ENCODE measurements around the gene PLEKHA1.

PLEKHA1 gene

DNA sequence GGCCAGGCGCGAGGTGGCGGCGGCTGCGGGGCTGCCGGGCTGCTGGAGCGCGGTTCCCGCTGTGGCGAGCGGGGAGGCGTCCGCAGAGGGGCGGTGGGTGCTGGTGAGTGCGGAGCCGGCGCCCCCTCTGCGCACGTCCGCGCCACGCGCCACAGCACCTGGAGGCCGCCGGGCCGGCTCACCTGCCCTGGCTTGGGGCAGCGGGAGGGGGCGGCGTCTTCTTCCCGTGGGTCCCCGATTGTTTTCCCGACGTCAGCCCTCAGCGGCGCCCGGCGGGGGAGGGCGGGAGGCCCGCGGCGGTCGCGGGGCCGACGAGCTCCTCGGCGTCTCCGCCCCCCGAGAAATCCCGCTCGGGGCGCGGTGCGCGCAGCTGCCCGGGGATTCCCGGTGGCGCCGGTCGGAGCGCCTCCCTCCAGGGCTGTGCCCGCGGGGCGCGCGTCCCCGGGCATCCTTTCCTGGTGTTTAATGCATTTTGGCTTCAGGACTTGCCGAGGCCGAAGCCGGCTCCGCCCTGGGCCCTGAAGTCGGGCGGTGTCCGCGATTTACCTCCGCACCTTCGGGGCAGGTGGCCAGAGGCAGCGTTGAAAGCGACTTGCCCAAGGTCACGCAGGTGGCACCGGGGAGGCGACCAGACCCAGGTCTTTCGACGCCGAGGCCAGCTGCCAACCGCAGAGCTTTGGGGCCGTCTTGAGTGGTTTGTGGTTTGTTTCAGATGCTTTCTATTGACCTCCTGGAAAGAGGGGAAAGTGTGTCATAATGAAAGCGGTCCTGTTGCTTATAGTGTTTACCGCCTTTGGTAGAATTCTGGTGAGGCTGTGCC, 561 bp downstream of the PLEKHA1 start:
- Histone ChIP-seq H3K27me3 (ENCODE audit: insufficient read depth, low read length, poor library complexity) (no peaks in the 10 kb centered on the region), H3K79me2 (ENCODE audit: insufficient read depth, low read length) (peaks cover 42% of the 10 kb centered on the region), H3K27ac (ENCODE audit: low read length) (peak overlapping the region; percentile 81), H4K20me1 (ENCODE audit: insufficient read depth, low read length) (no peaks in the 10 kb centered on the region), H3K36me3 (ENCODE audit: insufficient read depth, low read length) (no peaks in the 10 kb centered on the region), H3K4me3 (ENCODE audit: low read depth in 1 of 2, low read length in 2 of 2) (peak overlapping the region; percentile 47 to 77; a peak in 3 of 4 replicates), H3K9me3 (ENCODE audit: insufficient read depth, low read length, severe bottlenecking) (no peaks in the 10 kb centered on the region), H3K4me1 (ENCODE audit: insufficient read depth, low read length) (peaks cover 44% of the 10 kb centered on the region), H3K4me2 (ENCODE audit: insufficient read depth, low read length) (peak overlapping the region; percentile 74), H3K9ac (ENCODE audit: low read depth, low read length) (peak overlapping the region; percentile 69), H2AFZ (ENCODE audit: low read depth, low read length) (peak overlapping the region; percentile 65)
- DNase-seq: peak; percentile 58
- peak; percentile 34 for ATAC-seq (ENCODE audit: insufficient read depth, low read depth)
- TF ChIP-seq EZH2 (IDR thresholded peaks at IDR 0.05; ENCODE audit: borderline replicate concordance, low read depth, low read length, severe bottlenecking): no peak
- TF ChIP-seq, protein P1, sequence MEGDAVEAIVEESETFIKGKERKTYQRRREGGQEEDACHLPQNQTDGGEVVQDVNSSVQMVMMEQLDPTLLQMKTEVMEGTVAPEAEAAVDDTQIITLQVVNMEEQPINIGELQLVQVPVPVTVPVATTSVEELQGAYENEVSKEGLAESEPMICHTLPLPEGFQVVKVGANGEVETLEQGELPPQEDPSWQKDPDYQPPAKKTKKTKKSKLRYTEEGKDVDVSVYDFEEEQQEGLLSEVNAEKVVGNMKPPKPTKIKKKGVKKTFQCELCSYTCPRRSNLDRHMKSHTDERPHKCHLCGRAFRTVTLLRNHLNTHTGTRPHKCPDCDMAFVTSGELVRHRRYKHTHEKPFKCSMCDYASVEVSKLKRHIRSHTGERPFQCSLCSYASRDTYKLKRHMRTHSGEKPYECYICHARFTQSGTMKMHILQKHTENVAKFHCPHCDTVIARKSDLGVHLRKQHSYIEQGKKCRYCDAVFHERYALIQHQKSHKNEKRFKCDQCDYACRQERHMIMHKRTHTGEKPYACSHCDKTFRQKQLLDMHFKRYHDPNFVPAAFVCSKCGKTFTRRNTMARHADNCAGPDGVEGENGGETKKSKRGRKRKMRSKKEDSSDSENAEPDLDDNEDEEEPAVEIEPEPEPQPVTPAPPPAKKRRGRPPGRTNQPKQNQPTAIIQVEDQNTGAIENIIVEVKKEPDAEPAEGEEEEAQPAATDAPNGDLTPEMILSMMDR (IDR thresholded peaks at IDR 0.05; ENCODE audit: borderline replicate concordance, extremely low read depth, low read length, poor library complexity, severe bottlenecking): no peak

GRCh38 chr10:122375679-122376160, 1.2 kb downstream of the PLEKHA1 start:
- Histone ChIP-seq H3K9ac (ENCODE audit: low read depth, low read length) (peak overlapping the region; percentile 69), H3K9me3 (ENCODE audit: insufficient read depth, low read length, severe bottlenecking) (no peaks in the 10 kb centered on the region), H3K27ac (ENCODE audit: low read length) (peak overlapping the region; percentile 81), H3K4me2 (ENCODE audit: insufficient read depth, low read length) (peak overlapping the region; percentile 74), H3K4me1 (ENCODE audit: insufficient read depth, low read length) (peaks cover 51% of the 10 kb centered on the region), H3K27me3 (ENCODE audit: insufficient read depth, low read length, poor library complexity) (no peaks in the 10 kb centered on the region), H3K36me3 (ENCODE audit: insufficient read depth, low read length) (no peaks in the 10 kb centered on the region), H3K4me3 (ENCODE audit: low read depth in 1 of 2, low read length in 2 of 2) (peak overlapping the region; percentile 47 to 77; a peak in 3 of 4 replicates), H3K79me2 (ENCODE audit: insufficient read depth, low read length) (peaks cover 49% of the 10 kb centered on the region), H2AFZ (ENCODE audit: low read depth, low read length) (peak overlapping the region; percentile 65; the same call in 1 of the 2 replicates), H4K20me1 (ENCODE audit: insufficient read depth, low read length) (no peaks in the 10 kb centered on the region)
- TF ChIP-seq, protein P1 (IDR thresholded peaks at IDR 0.05; ENCODE audit: borderline replicate concordance, extremely low read depth, low read length, poor library complexity, severe bottlenecking): no peak
- no peak for TF ChIP-seq EZH2 (IDR thresholded peaks at IDR 0.05; ENCODE audit: borderline replicate concordance, low read depth, low read length, severe bottlenecking)
- ATAC-seq (ENCODE audit: insufficient read depth, low read depth): no peak
- no peak for DNase-seq

- Histone ChIP-seq H3K27me3 (ENCODE audit: insufficient read depth, low read length, poor library complexity) (no peaks in the 10 kb centered on the region), H3K36me3 (ENCODE audit: insufficient read depth, low read length) (no peaks in the 10 kb centered on the region), H3K79me2 (ENCODE audit: insufficient read depth, low read length) (peaks cover 56% of the 10 kb centered on the region), H3K4me3 (ENCODE audit: low read depth in 1 of 2, low read length in 2 of 2) (peak overlapping the region; percentile 47 to 77; a peak in 3 of 4 replicates), H3K4me1 (ENCODE audit: insufficient read depth, low read length) (peaks cover 57% of the 10 kb centered on the region), H3K27ac (ENCODE audit: low read length) (peak overlapping the region; percentile 81), H2AFZ (ENCODE audit: low read depth, low read length) (no peak overlapping the region), H3K4me2 (ENCODE audit: insufficient read depth, low read length) (peak overlapping the region; percentile 74; the same call in 1 of the 2 replicates), H4K20me1 (ENCODE audit: insufficient read depth, low read length) (no peaks in the 10 kb centered on the region), H3K9me3 (ENCODE audit: insufficient read depth, low read length, severe bottlenecking) (no peaks in the 10 kb centered on the region), H3K9ac (ENCODE audit: low read depth, low read length) (peak overlapping the region; percentile 69)
- DNase-seq (no peak), ATAC-seq (ENCODE audit: insufficient read depth, low read depth) (no peak)
- no peak for TF ChIP-seq EZH2 (IDR thresholded peaks at IDR 0.05; ENCODE audit: borderline replicate concordance, low read depth, low read length, severe bottlenecking)
- TF ChIP-seq, protein P1 (IDR thresholded peaks at IDR 0.05; ENCODE audit: borderline replicate concordance, extremely low read depth, low read length, poor library complexity, severe bottlenecking): no peak
Measured at GRCh38 chr10:122376364-122376961, 2.0 kb downstream of the PLEKHA1 start.

Measured in DND-41 (cell line).